Uterus (tissue), 2 donors: Measurements from ENCODE around the gene ITLN2.

Source experiments
- CTCF ChIP-seq, 4 experiments: fragments of 200-600 bp in 2 of 4; fragments of 450-650 bp in 2 of 4; sonication (generic) in 2 of 4; IDR thresholded peaks; one replicate each; pipeline ENCODE4 v1.5.1; 2016 to 2019; ENCODE audit warnings: antibody characterized with exemption in 4 of 4, mild to moderate bottlenecking in 2 of 4, moderate library complexity in 1 of 4
- POLR2A ChIP-seq, 2 donors: fragments of 450-650 bp; IDR thresholded peaks; one replicate each; pipeline ENCODE4 v1.6.1; 2016; ENCODE audit warnings: antibody characterized with exemption in 2 of 2, mild to moderate bottlenecking in 1 of 2, moderate library complexity in 1 of 2

DNA sequence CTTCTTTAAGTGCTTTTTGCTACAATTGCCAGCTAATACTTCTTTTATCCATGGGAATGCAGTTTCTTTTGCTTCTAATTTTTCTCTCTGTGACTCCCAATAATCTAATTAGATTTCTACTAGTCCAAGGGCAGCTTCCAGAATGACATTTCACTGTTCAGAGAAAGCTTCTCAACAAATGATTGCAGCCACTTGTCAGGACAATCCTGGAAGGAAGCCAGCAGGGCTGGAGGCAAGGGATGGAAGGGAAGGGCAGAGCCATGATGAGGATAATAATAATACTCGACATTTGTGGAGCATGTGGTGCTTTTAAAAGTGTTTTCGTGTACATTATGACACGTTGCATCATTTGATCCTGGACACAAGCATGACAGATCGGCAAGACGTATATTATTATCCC, 46.9 kb upstream of the ITLN2 start:
- no peak for TF ChIP-seq CTCF (IDR thresholded peaks at IDR 0.05)
- no peak for TF ChIP-seq POLR2A (IDR thresholded peaks at IDR 0.05)
